ENCODE results near the gene EBI3. TPM values are rescaled to one million over a fixed set of nuclear protein-coding genes. Genes with fewer than 3 reads are reported as not detected.
A peak's percentile ranks its signal among the peaks of the same experiment; 100 is the strongest.

The EBI3 gene
- total RNA-seq, 1 experiment from 2014 or later: 1.4 TPM

- Histone ChIP-seq H3T11ph (ENCODE audit: low read length) (no peak overlapping the region), H3K18ac (ENCODE audit: insufficient read length, low read depth, low read length) (no peak overlapping the region), H4K8ac (replicated peaks; ENCODE audit: insufficient read length, low read depth, low read length) (no peak overlapping the region), H2BK15ac (ENCODE audit: low read depth, low read length) (no peak overlapping the region), H3K23me2 (ENCODE audit: insufficient read length, low read depth, low read length, poor library complexity, severe bottlenecking) (peaks cover 6% of the 10 kb centered on the region), H2AFZ (ENCODE audit: low read length) (peak overlapping the region; percentile 23), H3K56ac (ENCODE audit: insufficient read length, low read depth, low read length) (no peak overlapping the region), H4K20me1 (ENCODE audit: control insufficient read depth, insufficient read depth, insufficient read length) (no peaks in the 10 kb centered on the region), H2BK5ac (ENCODE audit: insufficient read length, low read length) (no peak overlapping the region), H4K5ac (ENCODE audit: insufficient read length, low read depth, low read length) (no peak overlapping the region), H2AK5ac (ENCODE audit: insufficient read length, low read length) (no peak overlapping the region), H3K4me1 (ENCODE audit: insufficient read depth, low read length) (no peaks in the 10 kb centered on the region), H3K9ac (ENCODE audit: extremely low read depth, insufficient read length, low read length) (no peak overlapping the region), H4K91ac (ENCODE audit: insufficient read length, low read depth, low read length) (no peak overlapping the region), H2BK120ac (ENCODE audit: low read depth, low read length, poor library complexity, severe bottlenecking) (no peak overlapping the region), H3K4ac (ENCODE audit: low read depth, low read length) (no peak overlapping the region), H3K79me2 (ENCODE audit: insufficient read depth, low read length) (no peaks in the 10 kb centered on the region), H3K9me3 (ENCODE audit: control insufficient read depth, low read depth, low read length) (no peaks in the 10 kb centered on the region), H3K23ac (ENCODE audit: insufficient read length, low read depth, low read length) (no peak overlapping the region), H3K14ac (ENCODE audit: insufficient read depth, low read length) (no peak overlapping the region), H3K79me1 (ENCODE audit: insufficient read depth, low read depth, low read length, poor library complexity, severe bottlenecking) (no peaks in the 10 kb centered on the region), H3K27me3 (ENCODE audit: insufficient read depth, low read length) (no peaks in the 10 kb centered on the region), H2BK12ac (ENCODE audit: insufficient read length, low read depth, low read length) (no peak overlapping the region), H2BK20ac (ENCODE audit: low read depth, low read length, poor library complexity, severe bottlenecking) (no peak overlapping the region), H3K27ac (ENCODE audit: insufficient read length, low read depth, low read length) (no peak overlapping the region), H3K4me2 (ENCODE audit: insufficient read depth, insufficient read length, low read length) (no peak overlapping the region)
- peaks cover 8% of the 10 kb centered on the region for H3K27me3 Mint-ChIP-seq (ENCODE audit: low read depth)
- no CpG with 5 or more reads among the region's 22 CpGs for WGBS (ENCODE audit: extremely low coverage, insufficient read length, low lambda C conversion rate)
- peak overlapping the region in 1 of 2 experiments; percentile 12; a peak in 2 of 5 replicates for H3K4me3 Mint-ChIP-seq
- H3K36me3 Mint-ChIP-seq (ENCODE audit: insufficient read depth in 1 of 3, low read depth in 3 of 3): no peaks in the 10 kb centered on the region
- no peak overlapping the region; a peak in 1 of 7 replicates for H3K27ac Mint-ChIP-seq
- H3K9me3 Mint-ChIP-seq: no peaks in the 10 kb centered on the region; a peak in 1 of 5 replicates
- DNase-seq: peak; percentile 93
- TF ChIP-seq CTCF (conservative IDR thresholded peaks at IDR 0.05): peak; percentile 91
- H3K4me1 Mint-ChIP-seq: peaks cover 11 to 32% of the 10 kb centered on the region in 2 experiments
Observed at GRCh38 chr19:4186087-4186993, 43.0 kb upstream of the EBI3 start.
